HepG2 (cell line): Measurements from ENCODE around the gene HSD17B2.

Source experiments
- CCAR2 ChIP-seq: fragments of 200-400 bp; formaldehyde crosslinking; optimal IDR thresholded peaks from 2 replicates; pipeline ENCODE3; 2018; ENCODE audit warnings: low read depth, mild to moderate bottlenecking, low read length, moderate library complexity
- JUND ChIP-seq: sonication (generic); formaldehyde crosslinking; IDR thresholded peaks from 2 replicates; pipeline ENCODE4 v1.8.0; 2022; ENCODE audit warnings: mild to moderate bottlenecking, missing genetic modification reagents
- POLR2AphosphoS5 ChIP-seq: IDR thresholded peaks from 2 replicates; pipeline ENCODE4 v1.6.1; 2012; ENCODE audit warnings: low read depth, low read length
- TBL1XR1 ChIP-seq: fragments of 150-350 bp; IDR thresholded peaks from 2 replicates; pipeline ENCODE4 v1.6.1; 2014; ENCODE audit warnings: borderline replicate concordance, low read length; ENCODE audit not compliant: partially characterized antibody
- TF ChIP-seq, protein P1 (sequence below): sonication (generic); formaldehyde crosslinking; IDR thresholded peaks from 2 replicates; pipeline ENCODE4 v1.5.0; 2020; ENCODE audit warnings: missing genetic modification reagents, mild to moderate bottlenecking, borderline replicate concordance
- TF ChIP-seq, protein P2 (sequence below): sonication (generic); formaldehyde crosslinking; IDR thresholded peaks from 2 replicates; pipeline ENCODE4 v1.5.1; 2020; ENCODE audit warnings: mild to moderate bottlenecking, missing genetic modification reagents, moderate library complexity
- TF ChIP-seq, protein P3 (sequence below): sonication (generic); formaldehyde crosslinking; IDR thresholded peaks from 2 replicates; pipeline ENCODE4 v1.5.0; 2020; ENCODE audit warnings: mild to moderate bottlenecking, missing genetic modification reagents, moderate library complexity
- TF ChIP-seq, protein P4 (sequence below): sonication (generic); formaldehyde crosslinking; IDR thresholded peaks from 2 replicates; pipeline ENCODE4 v1.4.0; 2020; ENCODE audit warnings: mild to moderate bottlenecking, missing genetic modification reagents
- TF ChIP-seq, protein P5 (sequence below): sonication (generic); formaldehyde crosslinking; IDR thresholded peaks from 2 replicates; pipeline ENCODE4 v1.5.1; 2020; ENCODE audit warnings: missing genetic modification reagents, mild to moderate bottlenecking, borderline replicate concordance

DNA sequence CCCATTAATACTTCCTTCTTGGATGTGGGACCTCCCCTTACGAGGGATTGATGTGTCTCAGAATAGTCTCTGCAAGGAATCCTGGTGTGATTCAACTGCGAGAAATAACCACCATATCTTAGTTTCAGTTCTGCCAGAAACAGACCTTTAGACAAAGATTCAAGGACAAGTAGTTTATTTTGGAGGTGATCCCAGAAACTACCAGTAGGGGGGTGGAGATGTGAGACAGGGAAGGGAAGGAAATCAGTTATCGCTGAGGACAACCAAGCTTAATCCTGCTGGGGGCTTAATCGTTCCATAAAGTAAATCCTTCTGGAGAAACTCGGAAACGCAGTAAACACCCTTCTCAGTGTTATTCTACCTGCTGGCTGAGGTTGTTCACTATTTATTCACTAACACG, 18.8 kb upstream of the HSD17B2 start:
- TF ChIP-seq, protein P1, sequence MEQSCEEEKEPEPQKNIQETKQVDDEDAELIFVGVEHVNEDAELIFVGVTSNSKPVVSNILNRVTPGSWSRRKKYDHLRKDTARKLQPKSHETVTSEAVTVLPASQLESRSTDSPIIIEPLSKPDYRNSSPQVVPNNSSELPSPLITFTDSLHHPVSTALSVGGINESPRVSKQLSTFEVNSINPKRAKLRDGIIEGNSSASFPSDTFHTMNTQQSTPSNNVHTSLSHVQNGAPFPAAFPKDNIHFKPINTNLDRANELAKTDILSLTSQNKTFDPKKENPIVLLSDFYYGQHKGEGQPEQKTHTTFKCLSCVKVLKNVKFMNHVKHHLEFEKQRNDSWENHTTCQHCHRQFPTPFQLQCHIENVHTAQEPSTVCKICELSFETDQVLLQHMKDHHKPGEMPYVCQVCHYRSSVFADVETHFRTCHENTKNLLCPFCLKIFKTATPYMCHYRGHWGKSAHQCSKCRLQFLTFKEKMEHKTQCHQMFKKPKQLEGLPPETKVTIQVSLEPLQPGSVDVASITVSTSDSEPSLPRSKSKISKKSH (CRISPR knock-in tag), result no peak
- TF ChIP-seq, protein P2, sequence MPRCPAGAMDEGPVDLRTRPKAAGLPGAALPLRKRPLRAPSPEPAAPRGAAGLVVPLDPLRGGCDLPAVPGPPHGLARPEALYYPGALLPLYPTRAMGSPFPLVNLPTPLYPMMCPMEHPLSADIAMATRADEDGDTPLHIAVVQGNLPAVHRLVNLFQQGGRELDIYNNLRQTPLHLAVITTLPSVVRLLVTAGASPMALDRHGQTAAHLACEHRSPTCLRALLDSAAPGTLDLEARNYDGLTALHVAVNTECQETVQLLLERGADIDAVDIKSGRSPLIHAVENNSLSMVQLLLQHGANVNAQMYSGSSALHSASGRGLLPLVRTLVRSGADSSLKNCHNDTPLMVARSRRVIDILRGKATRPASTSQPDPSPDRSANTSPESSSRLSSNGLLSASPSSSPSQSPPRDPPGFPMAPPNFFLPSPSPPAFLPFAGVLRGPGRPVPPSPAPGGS (CRISPR knock-in tag), result no peak
- TF ChIP-seq TBL1XR1, result no peak
- TF ChIP-seq, protein P3, sequence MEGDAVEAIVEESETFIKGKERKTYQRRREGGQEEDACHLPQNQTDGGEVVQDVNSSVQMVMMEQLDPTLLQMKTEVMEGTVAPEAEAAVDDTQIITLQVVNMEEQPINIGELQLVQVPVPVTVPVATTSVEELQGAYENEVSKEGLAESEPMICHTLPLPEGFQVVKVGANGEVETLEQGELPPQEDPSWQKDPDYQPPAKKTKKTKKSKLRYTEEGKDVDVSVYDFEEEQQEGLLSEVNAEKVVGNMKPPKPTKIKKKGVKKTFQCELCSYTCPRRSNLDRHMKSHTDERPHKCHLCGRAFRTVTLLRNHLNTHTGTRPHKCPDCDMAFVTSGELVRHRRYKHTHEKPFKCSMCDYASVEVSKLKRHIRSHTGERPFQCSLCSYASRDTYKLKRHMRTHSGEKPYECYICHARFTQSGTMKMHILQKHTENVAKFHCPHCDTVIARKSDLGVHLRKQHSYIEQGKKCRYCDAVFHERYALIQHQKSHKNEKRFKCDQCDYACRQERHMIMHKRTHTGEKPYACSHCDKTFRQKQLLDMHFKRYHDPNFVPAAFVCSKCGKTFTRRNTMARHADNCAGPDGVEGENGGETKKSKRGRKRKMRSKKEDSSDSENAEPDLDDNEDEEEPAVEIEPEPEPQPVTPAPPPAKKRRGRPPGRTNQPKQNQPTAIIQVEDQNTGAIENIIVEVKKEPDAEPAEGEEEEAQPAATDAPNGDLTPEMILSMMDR (CRISPR knock-in tag), result no peak
- no peak for TF ChIP-seq JUND (CRISPR knock-in tag)
- TF ChIP-seq POLR2AphosphoS5, result no peak
- TF ChIP-seq CCAR2, result no peak
- TF ChIP-seq, protein P4, sequence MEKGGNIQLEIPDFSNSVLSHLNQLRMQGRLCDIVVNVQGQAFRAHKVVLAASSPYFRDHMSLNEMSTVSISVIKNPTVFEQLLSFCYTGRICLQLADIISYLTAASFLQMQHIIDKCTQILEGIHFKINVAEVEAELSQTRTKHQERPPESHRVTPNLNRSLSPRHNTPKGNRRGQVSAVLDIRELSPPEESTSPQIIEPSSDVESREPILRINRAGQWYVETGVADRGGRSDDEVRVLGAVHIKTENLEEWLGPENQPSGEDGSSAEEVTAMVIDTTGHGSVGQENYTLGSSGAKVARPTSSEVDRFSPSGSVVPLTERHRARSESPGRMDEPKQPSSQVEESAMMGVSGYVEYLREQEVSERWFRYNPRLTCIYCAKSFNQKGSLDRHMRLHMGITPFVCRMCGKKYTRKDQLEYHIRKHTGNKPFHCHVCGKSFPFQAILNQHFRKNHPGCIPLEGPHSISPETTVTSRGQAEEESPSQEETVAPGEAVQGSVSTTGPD (CRISPR knock-in tag), result no peak
- TF ChIP-seq, protein P5, sequence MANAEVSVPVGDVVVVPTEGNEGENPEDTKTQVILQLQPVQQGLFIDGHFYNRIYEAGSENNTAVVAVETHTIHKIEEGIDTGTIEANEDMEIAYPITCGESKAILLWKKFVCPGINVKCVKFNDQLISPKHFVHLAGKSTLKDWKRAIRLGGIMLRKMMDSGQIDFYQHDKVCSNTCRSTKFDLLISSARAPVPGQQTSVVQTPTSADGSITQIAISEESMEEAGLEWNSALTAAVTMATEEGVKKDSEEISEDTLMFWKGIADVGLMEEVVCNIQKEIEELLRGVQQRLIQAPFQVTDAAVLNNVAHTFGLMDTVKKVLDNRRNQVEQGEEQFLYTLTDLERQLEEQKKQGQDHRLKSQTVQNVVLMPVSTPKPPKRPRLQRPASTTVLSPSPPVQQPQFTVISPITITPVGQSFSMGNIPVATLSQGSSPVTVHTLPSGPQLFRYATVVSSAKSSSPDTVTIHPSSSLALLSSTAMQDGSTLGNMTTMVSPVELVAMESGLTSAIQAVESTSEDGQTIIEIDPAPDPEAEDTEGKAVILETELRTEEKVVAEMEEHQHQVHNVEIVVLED (CRISPR knock-in tag), result no peak
